GM19240 (cell line): ENCODE data around the gene DCDC1.

Source experiments
- DNase-seq: peaks from one replicate; pipeline ENCODE4 v3.0.0; 2011; ENCODE audit warnings: low spot score; ENCODE audit not compliant: insufficient read length

Gene DCDC1

DNA sequence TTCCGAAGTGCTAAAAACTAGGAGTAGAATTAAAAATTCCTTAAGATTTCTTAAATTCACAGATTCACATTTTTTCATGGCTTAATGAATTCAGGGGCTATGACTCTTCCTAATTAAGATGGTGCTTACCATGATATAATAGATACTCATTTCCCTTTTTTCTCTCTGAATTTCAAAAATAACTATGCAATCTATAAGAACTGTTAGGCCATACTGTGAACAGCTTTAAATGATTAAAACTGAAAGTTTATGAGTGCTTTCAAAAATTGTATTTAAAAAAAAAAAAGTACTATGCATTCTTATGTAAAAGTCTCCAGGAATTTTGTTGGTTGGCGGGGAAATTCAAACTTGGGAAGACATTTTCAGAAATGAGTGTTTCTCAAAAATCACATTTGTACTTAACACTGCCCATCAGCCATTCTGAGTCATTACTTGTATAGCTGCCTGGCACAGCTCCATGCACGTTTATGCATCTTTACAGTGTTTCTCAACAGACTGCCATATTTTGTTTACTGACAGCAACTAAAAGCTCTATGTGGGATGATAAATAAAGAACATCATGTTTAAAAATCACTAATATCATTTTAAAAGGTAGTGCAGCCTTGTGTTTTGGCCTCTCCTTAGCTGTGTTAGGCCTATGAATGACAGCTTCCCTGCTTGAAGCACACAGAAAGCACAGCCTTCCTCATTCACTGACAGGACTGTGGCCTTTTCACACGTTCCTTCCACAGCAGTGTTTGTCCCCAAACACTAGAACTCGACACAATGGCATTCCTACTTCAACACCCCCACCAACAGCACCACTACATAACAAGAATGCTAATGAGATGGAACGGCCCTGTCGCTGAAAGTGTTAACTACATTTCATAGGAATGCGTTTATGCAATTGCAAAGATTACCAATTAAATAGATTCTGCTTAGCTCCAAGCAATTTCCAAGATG, 131.4 kb downstream of the DCDC1 start:
- no peak for DNase-seq

DNA sequence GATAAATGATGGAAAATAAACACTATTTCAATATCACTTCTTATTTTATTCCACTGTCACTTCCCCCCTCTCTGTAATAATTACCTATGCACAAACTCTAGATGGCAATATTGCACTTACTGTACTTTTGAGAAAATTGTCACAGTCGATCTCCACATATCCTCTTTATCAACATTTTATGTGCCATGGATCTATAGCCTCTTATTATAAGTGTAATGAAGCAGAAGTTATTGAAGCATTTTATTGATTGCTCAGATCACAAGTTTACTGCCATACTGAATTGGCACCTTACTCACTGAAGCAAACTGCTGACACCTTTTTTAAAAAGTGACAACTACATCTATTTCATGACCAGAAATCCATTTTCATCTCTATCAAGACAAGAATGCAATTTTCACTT, 133.4 kb downstream of the DCDC1 start:
- no peak for DNase-seq

DNA sequence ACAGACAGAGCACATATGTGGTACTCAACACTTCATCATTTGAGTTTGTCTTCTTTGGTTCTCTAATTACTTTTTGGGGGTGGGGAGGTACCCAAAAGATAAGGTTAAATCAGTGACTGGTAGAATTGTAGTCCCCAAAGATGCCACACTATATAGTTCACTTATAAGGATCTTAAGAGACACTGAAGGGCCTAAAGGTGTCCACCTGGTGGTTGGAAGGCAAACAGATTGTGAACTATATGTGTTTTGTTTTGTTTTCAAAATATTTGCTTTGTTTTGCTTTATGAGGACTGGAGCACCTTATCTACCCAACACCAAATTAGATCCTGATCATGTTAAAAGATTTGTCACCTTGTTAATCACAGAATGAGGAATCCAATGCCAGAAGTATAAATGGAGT, 136.1 kb downstream of the DCDC1 start:
- no peak for DNase-seq

DNA sequence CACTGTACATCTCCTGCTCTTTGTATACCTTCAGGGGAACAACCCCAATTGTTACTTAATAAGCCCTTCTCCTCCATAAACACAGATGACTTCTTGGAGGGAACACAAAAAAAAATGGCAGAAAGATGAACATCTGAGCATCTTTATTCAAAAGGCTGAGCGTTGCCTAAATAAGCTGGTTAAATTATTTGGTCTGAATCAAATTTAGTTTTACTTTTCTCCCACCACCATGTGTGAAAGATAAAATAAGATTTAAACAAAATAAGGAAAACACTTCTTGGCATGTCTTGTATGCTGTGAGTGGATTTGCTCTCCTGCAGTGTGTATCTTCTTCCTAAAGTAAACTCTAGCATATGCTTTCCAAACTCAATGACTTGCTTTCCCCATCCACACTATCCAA, 137.9 kb downstream of the DCDC1 start:
- no peak for DNase-seq

DNA sequence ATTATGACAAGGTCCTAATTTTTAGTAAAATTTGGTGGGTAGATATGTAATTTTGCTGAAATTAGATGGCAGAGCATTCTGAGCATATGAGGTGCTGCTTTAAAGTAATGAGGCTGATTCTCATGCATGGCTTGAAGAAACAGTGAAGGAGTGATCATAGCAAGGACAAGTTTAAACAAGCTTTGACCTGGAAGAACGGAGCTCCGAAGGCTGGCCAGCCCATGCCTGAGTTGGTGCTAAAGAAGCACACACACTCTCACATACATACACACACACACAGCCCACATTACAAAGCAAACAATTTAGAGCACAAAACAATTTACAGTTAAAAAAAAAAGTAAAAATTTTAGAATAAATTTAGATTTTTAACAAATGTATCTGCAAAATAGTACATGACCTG, 150.7 kb downstream of the DCDC1 start:
- no peak for DNase-seq

DNA sequence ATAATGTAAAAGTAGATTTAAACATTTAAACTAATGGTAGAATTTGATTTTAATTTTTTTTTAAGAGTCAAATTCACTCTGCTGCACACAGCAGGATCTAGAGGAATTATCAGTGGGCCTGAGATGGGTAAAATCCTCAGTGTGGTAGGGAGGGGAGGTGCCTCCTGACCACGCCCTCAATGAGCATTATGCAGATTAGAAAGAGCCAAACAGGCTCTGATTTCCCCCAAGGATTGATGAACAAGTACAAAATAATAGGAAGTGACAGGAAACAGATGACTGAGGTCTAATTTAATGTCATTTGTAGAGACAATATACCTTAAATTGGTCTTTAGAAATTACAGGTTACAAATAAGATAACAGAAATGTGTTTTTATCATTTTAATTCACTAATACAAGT, 155.2 kb downstream of the DCDC1 start:
- no peak for DNase-seq

DNA sequence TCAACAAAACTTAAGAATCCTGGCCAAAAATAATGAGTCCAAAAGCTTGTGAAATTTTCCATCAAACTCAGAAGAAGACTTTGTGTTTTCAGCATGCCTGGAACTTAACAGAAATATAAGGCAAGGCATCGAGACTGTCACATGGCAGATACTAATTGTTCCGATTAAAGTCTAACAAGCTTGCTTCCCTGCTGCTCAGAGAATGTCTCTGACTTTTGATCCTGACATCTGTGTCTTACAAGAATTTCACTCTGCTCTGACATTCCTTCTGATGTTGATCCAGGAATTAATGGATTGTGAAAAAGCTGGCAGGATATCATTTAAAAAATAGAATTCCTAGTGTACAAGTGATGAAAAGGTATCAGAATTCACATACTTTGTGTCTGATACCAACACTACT, 170.2 kb downstream of the DCDC1 start:
- no peak for DNase-seq

DNA sequence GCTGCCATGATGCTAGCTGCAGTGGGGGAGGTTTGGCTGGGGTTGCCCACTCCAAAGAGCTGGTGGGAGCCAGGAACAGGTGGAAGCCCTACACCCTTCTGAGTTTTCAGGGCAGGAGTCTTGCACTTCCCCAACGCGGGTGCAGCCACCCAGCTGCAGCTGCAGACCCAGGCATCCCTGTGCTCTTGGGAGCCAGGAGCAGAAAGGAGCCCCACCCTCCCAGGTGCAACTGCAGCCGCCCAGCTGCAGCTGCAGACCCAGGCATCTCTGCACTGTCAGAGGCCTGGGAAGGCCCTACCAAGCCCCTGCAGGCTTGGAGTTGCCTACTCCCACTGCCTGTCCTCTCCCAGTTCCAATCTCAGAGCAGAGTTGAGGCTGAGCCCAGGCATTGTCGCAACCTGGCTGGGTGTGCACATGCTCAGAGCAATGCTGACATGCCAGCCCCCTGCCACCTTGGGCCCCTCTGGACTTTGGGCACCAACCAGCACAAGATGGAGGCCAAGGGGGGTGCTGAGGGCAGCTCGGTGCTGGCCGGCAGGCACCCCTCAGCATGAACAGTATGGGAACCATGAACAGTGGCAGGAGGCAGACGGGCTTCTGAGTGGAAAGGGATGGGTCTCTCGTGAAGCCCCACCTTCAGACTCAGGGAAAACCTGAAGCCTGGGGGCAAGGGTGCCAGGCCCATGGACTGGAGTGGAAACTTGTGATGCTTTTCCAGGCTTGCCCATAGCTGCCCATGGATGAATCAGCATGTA, 195.4 kb downstream of the DCDC1 start:
- no peak for DNase-seq

DNA sequence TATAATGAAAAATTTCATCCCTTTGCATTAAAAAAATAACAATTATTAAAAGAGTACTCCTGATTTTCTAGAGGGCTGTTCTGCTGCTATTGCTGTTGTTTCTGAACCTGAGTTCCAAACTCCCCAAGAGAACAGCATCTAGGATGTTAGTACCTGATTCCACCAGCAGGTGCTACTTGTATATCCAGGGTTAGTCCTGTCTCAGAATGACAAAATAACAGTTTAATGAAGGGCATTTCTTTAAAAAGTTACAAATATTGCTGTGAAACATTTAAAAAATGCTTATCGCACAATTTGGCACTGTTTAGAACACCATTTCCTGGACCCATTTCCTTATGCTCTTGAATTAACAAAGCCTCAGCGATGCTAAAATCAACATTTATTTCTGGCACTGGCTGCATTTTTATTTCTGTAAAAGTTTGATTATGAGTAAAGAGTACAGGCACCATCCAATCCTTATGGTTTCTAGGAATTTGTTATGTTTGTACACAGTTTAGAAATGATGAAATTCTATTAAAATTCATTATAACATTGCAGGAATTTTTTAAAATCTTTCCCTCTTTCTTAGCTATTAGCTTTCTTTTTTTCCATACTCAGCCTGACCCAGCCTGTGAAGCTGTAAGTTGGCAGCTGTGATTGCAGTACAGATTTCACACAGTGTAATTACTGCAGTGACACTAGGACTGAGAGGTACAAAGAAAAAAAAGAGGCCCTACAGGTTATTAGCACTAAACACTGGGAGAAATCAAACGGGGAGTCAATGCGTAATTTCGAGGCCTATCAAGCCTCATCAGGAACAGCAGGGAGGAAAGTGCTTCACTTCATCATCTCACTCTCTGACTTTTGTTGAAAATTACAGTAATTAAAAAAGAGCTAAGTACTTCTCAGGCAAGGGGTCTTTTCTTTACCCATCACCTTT, 208.8 kb downstream of the DCDC1 start:
- no peak for DNase-seq

DNA sequence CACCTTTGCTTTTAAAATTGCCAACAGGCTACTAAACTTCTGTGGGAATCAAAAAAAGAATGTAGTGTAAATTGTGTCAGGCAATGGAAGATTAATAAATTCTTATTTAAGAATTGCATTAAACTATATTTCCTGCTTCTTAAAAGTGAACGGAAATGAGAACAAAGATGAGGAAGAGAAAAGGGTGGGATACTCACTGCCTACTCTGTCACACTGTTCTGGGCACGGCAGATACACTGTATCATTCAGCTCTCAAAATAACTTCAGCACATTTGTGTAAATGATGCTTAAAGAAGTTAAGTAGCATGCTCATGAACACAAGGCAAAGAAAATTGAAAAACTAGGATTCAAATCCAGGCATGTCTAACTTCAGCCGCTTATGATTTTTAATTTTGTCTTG, 218.7 kb downstream of the DCDC1 start:
- no peak for DNase-seq

DNA sequence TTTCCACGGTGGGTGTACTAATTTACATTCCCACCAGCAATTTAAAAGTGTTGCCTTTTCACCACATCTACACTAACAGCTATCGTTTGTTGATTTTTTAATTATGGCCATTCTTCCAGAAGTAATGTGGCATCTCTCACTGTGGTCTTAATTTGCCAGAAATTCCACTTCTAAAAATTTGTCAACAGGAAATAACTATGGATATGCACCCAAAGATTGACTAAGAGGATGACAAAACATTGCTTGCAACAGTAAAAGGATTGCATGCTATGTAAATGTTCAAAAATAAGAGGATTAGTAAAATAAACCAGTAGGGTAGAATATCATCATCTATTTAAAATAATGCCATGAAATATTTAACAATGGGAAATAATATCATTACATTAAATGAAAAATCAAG, 219.5 kb downstream of the DCDC1 start:
- DNase-seq, result no peak

DNA sequence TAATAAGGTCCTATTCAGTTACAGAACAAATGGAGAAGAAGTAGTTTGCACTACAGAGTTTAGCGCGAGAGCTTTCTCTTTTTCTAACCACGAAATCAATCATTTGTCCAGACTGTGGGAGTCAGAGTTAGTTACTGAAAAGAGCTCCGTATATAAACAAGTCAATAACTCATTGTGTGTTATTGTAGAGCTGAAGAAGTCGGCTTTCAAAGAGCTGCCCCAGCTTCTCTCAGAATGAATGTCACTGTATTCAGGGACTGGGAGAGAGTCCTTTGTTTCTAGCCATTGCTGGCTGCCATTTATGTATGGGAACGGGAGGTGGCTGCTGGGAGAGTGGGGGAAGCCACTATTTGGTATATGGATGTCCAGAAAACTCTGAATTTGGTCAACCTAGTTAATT, 227.8 kb downstream of the DCDC1 start:
- DNase-seq, result no peak

DNA sequence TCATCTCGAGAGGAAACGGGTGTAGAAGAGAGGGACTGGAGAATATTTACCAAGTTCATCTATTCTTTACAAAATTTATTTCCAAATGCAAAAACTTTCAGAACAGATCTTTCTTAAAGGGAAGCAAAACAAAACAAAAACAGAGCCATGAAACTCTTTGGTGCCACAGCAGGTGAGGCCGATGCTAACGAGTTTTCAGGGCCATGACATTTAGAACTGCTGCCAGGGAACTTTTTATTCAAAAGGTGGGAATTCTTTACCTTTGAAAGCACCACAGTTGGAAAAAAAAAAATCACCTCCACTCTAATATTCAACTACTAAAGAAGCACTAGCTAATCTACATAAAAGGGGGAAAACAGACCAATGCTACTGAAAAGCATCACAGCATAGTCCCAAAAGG, 230.1 kb downstream of the DCDC1 start:
- no peak for DNase-seq

DNA sequence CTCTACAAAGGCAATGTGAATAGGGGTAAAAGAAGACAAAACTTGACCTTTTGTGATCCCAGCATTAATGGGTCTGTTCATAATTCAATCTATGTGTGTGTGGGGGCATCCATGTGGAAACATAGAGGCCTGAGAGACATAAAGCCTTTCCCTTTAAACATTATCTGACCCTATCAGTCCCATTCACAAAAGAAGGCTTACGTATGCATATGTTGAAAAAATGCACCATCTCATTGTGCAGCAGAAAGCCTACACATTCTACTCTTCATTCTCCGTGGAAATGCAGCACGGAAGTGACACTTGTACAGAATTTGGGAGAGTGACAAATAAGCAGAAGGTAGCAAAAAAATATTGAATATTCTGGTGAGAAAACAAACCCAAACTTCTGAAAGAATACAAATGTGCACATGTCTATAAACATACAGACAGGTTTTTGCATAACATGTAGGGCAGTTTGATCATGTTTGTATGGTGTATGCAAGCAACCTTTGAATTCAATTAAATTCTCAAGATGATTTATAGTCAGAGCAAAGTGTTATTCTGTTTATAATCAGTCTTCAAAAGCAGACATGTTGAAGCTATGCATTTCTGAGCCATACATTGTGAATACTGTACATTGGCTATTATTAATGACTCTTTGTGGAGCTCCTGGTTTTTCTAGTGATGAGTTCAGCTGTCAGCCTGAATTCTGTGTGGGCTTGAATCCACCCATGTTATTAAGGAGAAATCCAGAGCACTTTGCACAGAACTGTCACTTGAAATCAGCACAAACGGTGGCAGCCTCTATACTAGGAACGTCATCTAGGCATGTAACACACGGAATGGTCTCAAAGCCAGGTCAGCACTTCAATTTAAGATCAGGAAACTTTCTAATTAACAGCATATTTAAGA, 236.8 kb downstream of the DCDC1 start:
- DNase-seq, result no peak

DNA sequence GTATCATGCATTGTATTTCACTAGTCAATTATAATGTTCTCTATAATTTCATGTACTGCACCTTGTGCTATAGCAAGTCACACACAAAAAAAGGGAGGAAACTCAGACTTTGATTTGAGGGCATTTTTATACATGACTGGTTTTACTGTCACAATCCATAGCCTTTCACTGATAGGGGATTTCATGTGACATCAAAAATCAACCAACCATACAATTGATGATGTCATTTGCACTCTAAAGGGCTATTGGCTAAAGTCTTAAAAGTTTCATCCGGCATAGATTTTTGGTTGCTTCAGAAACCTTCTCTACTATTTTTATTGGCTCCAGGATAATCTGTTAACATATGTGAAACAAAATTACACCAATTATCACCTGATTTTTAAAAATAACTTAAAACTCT, 237.8 kb downstream of the DCDC1 start:
- no peak for DNase-seq

DNA sequence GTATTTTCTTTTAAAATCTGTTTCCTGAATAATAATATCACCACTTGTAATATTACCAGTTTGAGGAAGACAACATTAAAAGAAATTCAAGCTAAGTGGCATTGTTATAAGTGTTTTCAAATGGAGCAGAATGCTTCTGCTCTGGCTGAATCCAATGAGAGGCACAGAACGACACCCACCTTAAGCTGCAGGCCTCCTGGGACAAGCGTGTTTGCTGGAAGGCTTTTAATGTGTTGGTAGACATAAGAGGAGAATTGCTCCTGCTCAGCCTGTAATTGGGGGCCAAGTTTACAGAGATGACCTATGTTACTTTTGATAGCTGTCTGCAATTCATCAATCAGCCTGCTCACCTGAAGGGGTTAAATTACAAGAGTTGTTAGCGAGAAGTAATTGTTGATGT, 242.2 kb downstream of the DCDC1 start:
- no peak for DNase-seq

DNA sequence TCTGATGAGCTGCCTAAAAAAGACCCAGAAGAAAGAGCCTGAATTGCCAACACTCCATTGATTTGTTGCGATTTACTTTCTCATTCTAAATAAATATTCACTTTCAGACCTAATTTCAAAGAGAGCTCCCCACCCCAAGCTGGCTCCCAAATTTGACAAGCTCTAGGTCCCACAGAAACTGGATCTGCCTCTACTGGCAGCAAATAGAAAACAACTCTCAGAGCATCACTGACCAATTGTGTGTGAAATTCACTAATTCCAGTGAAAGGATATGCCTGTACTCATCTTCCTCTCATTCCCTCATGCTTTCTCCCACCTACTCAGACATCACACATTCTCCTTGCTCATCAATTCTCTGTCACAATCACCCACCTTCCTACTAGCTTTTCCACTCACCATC, 249.1 kb downstream of the DCDC1 start:
- no peak for DNase-seq

DNA sequence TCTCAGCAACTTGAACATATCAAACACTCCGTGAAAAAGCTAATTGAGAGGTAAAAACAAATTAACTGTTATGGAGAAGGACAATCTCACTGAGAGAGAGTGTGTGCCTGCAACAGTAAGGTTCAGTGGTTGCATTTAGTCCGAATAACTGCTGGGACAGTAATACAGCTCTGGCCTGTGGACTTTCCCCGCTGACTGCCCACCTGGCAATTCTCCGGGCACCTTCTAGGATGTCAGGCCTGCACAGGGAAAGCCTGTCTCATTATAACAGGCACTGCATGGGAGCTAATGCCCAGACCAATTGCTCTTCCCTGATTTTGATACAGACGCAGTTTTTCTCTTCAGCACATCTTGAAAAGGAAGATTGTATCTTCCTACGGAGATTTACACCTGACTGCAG, 251.0 kb downstream of the DCDC1 start:
- DNase-seq, result no peak

DNA sequence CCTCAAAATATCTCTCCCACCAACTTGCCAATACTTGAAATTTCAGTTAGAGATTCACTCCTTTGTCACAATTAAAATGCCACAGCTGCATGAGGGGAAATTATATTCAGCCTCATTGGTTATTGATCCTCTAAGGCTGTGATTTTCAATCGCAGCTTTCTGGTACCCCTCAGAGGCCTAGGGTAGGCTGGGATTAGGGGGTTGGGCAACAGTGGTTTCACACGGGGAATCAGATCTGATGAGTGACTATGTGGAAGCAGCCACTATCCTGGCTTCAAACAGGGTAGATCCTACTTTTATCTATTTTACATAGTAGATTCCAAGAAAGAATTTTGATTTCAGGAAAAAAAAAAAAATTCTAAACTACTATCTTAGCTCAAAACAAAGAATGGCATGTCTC, 252.5 kb downstream of the DCDC1 start:
- DNase-seq, result no peak

DNA sequence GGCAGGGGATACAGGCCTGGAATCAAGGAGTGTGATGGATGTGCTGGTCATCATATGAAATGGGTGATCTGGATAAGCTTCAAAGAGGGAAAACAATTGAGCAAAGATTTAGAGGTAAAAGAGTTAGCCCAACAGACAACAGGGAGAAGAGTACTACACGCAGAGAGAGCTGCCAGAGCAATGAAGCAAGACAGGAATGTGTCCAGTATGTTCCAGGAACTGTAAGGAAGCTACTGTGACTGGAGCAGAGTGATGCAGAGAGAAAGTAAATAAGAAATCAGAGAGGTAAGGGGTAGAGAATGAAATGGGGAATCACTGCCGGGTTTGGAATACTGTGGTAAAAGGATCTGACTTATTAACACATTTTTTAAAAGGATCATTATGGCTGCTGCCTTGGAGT, 255.1 kb downstream of the DCDC1 start:
- DNase-seq, result no peak

DNA sequence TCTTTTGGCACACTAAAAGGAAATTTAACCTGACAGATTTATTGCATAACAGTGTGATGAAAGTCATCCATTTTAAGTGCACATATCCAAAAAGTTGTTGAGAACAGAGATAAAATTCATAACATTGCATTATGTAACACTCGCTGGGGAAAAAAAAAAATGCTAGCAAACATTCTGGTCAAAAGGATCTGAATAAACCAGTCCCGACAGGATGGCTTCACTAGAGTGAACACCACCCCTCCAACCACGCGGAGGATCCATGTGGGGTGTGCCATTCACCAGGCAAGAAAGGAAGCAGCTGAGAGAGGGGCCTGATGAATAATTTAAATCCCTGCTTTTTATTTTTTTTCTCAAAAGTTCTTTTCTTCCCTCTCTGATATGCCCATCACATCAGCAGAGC, 258.7 kb downstream of the DCDC1 start:
- DNase-seq, result no peak
